ENCODE results near the gene SPINT4.

SPINT4 gene

GRCh38 chr20:45765307-45765875, 43.2 kb downstream of the SPINT4 start:
- no peak for DNase-seq (ENCODE audit: low spot score)

GRCh38 chr20:45765980-45766379, 43.8 kb downstream of the SPINT4 start:
- no peak for DNase-seq (ENCODE audit: low spot score)

GRCh38 chr20:45768479-45768878, 46.3 kb downstream of the SPINT4 start:
- no peak for DNase-seq (ENCODE audit: low spot score)

- DNase-seq (ENCODE audit: low spot score) = peak; percentile 82
Observed at GRCh38 chr20:45771182-45771759, 49.1 kb downstream of the SPINT4 start.

- DNase-seq (ENCODE audit: low spot score) = no peak
Observed at GRCh38 chr20:45772693-45773092, 50.5 kb downstream of the SPINT4 start.

- no peak for DNase-seq (ENCODE audit: low spot score)
Observed at GRCh38 chr20:45774945-45775344, 52.8 kb downstream of the SPINT4 start.

GRCh38 chr20:45775411-45775810, 53.3 kb downstream of the SPINT4 start:
- no peak for DNase-seq (ENCODE audit: low spot score)
